HEK293T (cell line): ENCODE data around the gene ZNF552.
"Not testable (repeated sequence)": the region's sequence is repeated elsewhere in the genome, so short reads cannot be mapped to it uniquely, and the experiment has no call there.

Source experiments
- SP1 ChIP-seq: fragments of 450-650 bp; IDR thresholded peaks from 2 replicates; pipeline ENCODE4 v1.6.1; 2017
- SUZ12 ChIP-seq: fragments of 450-650 bp; IDR thresholded peaks from 2 replicates; pipeline ENCODE4 v1.6.1; 2016; ENCODE audit warnings: mild to moderate bottlenecking

DNA sequence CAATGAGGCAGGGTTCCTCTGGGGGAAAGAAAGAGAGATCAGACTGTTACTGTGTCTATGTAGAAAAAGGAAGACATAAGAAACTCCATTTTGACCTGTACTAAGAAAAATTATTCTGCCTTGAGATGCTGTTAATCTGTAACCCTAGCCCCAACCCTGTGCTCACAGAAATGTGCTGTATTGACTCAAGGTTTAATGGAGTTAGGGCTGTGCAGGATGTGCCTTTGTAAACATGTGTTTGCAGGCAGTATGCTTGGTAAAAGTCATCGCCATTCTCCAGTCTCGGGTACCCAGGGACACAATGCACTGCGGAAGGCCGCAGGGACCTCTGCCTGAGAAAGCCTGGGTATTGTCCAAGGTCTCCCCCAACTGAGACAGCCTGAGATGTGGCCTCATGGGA is 8.9 kb upstream of the ZNF552 start:
- TF ChIP-seq SUZ12, SP1: not testable (repeated sequence)
